GM23338 (cell line): ENCODE data around the gene TSNAX. TPM values are rescaled to one million over a fixed set of nuclear protein-coding genes. Genes with fewer than 3 reads are reported as not detected.

ENCODE experiments used
- polyA plus RNA-seq: library from polyadenylated mRNA; unstranded; fragments of >200 nt; fragmentation: Nextera tagmentation; extraction: Ambion mirVana; gene quantifications from 2 replicates; pipeline ENCODE4 v1.2.1, GENCODE V29; 2016
- total RNA-seq: library from RNA; depleted of rRNA; stranded (reverse); fragments of >200 nt; shearing (Covaris generic); gene quantifications from 2 replicates; pipeline ENCODE4 v1.2.3, GENCODE V29; 2014; rRNA removed

Gene TSNAX
- total and polyA plus RNA-seq, 2 experiments from 2014 or later: 31.5 to 31.7 TPM

Other genes with a start within 250 kb of the TSNAX start
- 14.4 and 16.5 TPM in 2 replicates for gene EXOC8, start 190.8 kb upstream of the TSNAX start, total RNA-seq
- 2.3 TPM in 2 replicates for gene EXOC8, start 190.8 kb upstream of the TSNAX start, polyA plus RNA-seq
- 15.7 and 25.0 TPM in 2 replicates for gene SPRTN, start 190.4 kb upstream of the TSNAX start, total RNA-seq
- 8.7 and 9.1 TPM in 2 replicates for gene SPRTN, start 190.4 kb upstream of the TSNAX start, polyA plus RNA-seq
- 6.0 and 7.2 TPM in 2 replicates for gene EGLN1, start 106.4 kb upstream of the TSNAX start, total RNA-seq
- gene EGLN1, start 106.4 kb upstream of the TSNAX start, polyA plus RNA-seq: 1.9 and 2.3 TPM in 2 replicates
- 6.5 TPM in 2 replicates for gene DISC1, start 98.1 kb downstream of the TSNAX start, total RNA-seq
- gene DISC1, start 98.1 kb downstream of the TSNAX start, polyA plus RNA-seq: 1.6 and 2.1 TPM in 2 replicates